GM19467 (cell line): ENCODE data around the gene SLC35C1.
"Not testable (repeated sequence)": the region's sequence is repeated elsewhere in the genome, so short reads cannot be mapped to it uniquely, and the experiment has no call there.

Source experiments
- ATAC-seq: cut with Tn5 transposase; IDR thresholded peaks from one replicate; pipeline ENCODE4 v1.9.1; 2021; ENCODE audit warnings: mild to moderate bottlenecking, moderate library complexity; ENCODE audit not compliant: unreplicated experiment

SLC35C1 gene

GRCh38 chr11:45809456-45810395 is 4.8 kb downstream of the SLC35C1 start:
- no peak for ATAC-seq

DNA sequence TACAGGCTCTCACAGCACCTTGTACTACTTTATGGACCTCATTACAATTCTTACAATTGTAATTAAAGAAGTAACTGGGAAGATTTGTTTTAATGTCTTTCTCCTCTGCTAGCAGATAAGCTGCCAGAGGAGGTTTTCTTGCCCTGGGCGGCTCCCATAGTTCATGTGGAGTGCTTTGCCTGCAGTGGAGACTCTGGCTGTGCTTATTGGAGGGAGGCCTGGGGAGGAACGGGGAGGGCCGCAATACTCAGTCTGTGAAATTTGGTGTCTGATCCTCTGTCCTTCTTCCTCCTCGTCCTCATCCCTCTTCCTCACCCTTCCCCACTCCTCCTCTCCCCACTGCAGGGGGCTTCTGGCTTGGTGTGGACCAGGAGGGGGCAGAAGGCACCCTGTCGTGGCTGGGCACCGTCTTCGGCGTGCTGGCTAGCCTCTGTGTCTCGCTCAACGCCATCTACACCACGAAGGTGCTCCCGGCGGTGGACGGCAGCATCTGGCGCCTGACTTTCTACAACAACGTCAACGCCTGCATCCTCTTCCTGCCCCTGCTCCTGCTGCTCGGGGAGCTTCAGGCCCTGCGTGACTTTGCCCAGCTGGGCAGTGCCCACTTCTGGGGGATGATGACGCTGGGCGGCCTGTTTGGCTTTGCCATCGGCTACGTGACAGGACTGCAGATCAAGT is 5.6 kb downstream of the SLC35C1 start:
- ATAC-seq = no peak

GRCh38 chr11:45811109-45811435 is 6.1 kb downstream of the SLC35C1 start:
- ATAC-seq = no peak

DNA sequence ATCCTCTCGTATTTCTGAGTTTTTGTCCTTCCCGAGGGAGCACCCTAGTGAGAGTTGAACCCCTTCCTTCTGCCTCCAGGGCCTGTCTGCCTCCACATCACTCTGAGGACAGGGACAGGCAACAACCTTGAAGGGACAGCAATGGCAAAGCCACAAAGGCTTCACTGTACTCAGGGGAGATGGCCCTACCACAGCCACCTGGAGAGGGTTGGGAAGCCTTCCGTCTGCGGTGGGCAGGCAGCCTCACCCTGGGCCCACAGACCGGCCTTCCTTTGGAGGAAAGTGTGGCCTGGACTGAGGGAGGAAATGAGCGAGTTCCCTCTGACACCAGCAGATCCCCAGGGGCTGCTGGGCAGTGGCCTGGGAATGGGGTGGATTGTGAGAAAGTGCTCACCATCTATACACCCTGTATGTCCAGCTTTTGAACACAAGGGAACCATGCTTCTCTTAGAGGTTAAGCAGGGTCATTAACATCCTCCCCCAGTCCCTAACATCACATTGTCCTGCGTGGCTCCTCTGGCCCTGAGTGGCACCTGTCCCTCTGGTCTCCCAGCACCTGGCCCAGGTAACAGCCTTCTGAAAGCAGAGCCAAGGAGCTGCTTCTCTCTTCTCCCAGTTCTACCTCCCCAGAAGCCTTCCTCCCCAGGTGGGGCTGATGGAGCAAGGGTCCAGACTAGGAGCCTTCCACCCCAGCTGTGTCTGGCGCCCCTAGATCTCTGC is 6.8 kb downstream of the SLC35C1 start:
- no peak for ATAC-seq

GRCh38 chr11:45812581-45813548 is 7.9 kb downstream of the SLC35C1 start:
- ATAC-seq = no peak

GRCh38 chr11:45815747-45816146 is 10.8 kb downstream of the SLC35C1 start:
- no peak for ATAC-seq

DNA sequence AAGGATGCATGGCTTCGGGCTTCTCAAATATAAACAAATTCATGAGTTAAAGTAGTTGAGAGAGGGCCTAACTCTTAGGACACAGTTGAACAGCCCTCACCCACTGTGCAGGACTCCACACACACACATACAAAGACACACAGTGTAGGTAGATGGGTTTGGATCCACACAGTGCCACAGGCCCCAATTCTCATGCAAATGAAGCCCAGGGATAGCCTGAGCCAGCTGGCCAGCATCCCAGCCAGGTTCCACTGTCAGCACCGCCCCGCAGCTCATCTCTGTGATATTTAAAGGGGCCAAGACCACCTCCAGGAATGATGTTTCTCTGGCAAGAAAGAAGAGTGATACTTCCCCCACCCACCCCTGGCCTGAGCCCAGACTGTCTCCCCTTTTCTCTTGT is 11.7 kb downstream of the SLC35C1 start:
- no peak for ATAC-seq

- no peak for ATAC-seq
Measured at GRCh38 chr11:45817191-45817590, 12.2 kb downstream of the SLC35C1 start.

DNA sequence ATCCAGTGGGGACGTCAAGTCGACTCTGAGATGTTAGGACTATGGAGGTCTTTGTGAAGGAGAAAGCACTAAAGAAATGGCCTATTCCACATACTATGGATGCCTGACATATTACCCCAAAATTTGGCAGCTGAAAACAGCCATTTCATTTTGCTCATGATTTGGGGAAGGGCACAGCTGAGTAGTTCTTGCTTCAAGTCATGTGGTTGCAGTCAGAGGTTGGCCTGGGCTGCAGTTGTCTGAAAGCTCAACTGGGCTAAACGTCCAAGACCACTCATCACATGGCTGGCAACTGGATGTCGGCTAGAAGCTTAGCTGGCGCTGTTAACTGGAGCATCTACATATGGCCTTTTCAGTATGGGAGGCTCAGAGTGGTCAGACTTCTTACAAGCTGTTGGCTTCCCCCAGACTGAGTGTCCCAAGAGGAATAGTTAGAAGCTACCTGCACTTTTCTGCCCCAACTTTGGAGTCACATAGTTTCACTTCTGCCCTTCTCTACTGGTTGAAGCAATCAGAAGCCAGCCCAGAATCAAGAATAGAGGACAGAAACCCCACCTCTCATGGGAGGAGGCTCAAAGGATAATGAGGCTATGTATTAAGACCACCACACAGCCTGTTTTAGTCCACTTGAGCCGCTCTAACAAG is 14.1 kb downstream of the SLC35C1 start:
- ATAC-seq = no peak

GRCh38 chr11:45820211-45820857 is 15.4 kb downstream of the SLC35C1 start:
- ATAC-seq = no peak

DNA sequence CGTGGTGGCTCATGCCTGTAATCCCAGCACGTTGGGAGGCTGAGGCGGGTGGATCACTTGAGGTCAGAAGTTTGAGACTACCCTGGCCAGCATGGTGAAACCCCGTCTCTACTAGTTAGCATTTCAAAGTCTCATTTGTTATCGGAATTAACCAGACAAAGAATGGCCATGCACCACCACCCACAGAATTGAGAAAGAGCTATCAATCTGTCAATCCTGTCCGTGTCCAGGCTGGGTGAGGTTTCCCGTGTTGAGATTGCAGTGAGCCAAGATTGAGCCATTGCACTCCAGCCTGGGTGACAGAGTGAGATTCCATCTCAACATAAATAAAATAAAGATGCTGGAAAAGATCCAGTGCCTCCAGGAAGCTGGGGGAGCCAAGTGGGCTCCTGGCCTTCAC is 21.5 kb downstream of the SLC35C1 start:
- not testable (repeated sequence) for ATAC-seq

DNA sequence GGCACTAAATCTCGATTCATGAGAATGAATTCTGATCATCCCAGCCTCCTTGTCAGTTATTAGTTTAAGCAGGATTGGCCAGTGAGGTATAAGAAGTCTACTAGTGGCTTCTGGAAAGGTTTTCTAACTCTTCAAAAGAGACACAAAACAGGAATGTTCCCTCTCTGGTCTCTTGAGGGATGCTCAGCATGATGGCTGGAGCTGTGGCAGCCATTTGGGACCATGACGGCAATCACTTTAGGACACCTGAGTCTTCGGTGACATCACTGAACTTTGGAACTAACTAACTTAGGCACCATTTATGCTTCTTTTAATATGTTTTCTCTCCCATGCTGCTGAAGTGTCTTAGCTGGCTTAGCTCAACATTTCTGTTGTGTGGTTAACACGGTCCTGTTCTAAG is 22.2 kb downstream of the SLC35C1 start:
- no peak for ATAC-seq

- ATAC-seq = no peak
Measured at GRCh38 chr11:45828996-45829395, 24.0 kb downstream of the SLC35C1 start.

GRCh38 chr11:45830596-45830995 is 25.6 kb downstream of the SLC35C1 start:
- no peak for ATAC-seq

GRCh38 chr11:45832811-45833441 is 28.0 kb downstream of the SLC35C1 start:
- no peak for ATAC-seq

GRCh38 chr11:45833761-45834160 is 28.8 kb downstream of the SLC35C1 start:
- ATAC-seq = no peak

GRCh38 chr11:45834298-45834756 is 29.4 kb downstream of the SLC35C1 start:
- ATAC-seq = no peak

DNA sequence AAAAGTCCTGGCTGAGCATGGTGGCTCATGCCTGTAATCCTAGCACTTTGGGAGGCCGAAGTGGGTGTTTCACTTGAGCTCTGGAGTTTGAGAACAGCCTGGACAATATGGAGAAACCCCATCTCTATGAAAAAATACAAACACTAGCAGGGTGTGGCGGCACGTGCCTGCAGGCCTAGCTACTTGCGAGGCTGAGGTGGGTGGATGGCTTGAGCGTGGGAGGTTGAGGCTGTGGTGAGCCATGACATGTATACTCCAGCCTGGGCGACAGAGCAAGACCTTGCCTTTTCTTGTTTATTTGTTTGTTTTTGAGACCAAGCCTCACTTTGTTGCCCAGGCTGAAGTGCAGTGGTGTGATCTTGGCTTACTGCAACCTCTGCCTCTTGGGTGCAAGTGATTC is 34.3 kb downstream of the SLC35C1 start:
- ATAC-seq = no peak

DNA sequence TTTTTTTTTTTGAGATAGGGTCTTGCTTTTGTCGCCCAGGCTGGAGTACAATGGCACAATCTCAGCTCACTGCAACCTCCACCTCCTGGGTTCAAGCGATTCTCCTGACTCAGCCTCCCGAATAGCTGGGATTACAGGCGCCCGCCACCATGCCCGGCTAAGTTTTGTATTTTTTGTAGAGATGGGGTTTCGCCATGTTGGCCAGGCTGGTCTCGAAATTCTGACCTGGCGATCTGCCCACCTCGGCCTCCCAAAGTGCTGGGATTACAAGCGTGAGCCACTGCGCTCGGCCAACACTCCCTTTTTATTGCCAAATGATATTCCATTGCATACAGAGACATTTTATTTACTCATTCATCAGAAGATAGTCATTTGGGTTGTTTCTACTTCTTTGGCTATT is 35.3 kb downstream of the SLC35C1 start:
- ATAC-seq = not testable (repeated sequence)
